Liver (tissue), 9 donors: ENCODE measurements around the gene CHD1. TPM values are rescaled to one million over a fixed set of nuclear protein-coding genes. Genes with fewer than 3 reads are reported as not detected.

Experiments used
- DNase-seq: peaks from one replicate; pipeline ENCODE4 v3.0.0-alpha.2; 2017; ENCODE audit warnings: low spot score
- H3K27ac ChIP-seq, 2 donors: one replicate each; pipeline ENCODE4 v1.7.0; 2013; ENCODE audit warnings: inconsistent platforms in 2 of 2, low read length in 2 of 2, control low read depth in 1 of 2, low read depth in 1 of 2, mild to moderate bottlenecking in 1 of 2
- H3K27me3 ChIP-seq, 4 donors: one replicate each; pipeline versions ENCODE4 v1.6.1 to v1.7.0; 2013; ENCODE audit warnings: low read length in 3 of 4, inconsistent platforms in 1 of 4, mild to moderate bottlenecking in 1 of 4, moderate library complexity in 1 of 4; ENCODE audit not compliant: control insufficient read depth in 4 of 4, insufficient read depth in 4 of 4
- H3K36me3 ChIP-seq, 4 donors: one replicate each; pipeline versions ENCODE4 v1.6.1 to v1.7.0; 2013; ENCODE audit warnings: low read length in 3 of 4, mild to moderate bottlenecking in 3 of 4, low read depth in 1 of 4, moderate library complexity in 1 of 4; ENCODE audit not compliant: control insufficient read depth in 4 of 4, insufficient read depth in 3 of 4
- H3K4me1 ChIP-seq, 4 donors: one replicate each; pipeline versions ENCODE4 v1.6.1 to v1.7.0; 2013; ENCODE audit warnings: low read length in 3 of 4, mild to moderate bottlenecking in 3 of 4, moderate library complexity in 1 of 4; ENCODE audit not compliant: control insufficient read depth in 4 of 4, insufficient read depth in 4 of 4
- H3K4me3 ChIP-seq, 3 donors: one replicate each; pipeline versions ENCODE4 v1.6.1 to v1.7.0; 2013; ENCODE audit warnings: low read length in 3 of 3, control low read depth in 1 of 3, low read depth in 1 of 3, mild to moderate bottlenecking in 1 of 3
- H3K9ac ChIP-seq, 2 donors: one replicate each; pipeline ENCODE4 v1.7.0; 2013; ENCODE audit warnings: low read length in 2 of 2, mild to moderate bottlenecking in 2 of 2, moderate library complexity in 2 of 2, control low read depth in 1 of 2, low read depth in 1 of 2
- H3K9me3 ChIP-seq, 4 donors: one replicate each; pipeline versions ENCODE4 v1.6.1 to v1.7.0; 2013; ENCODE audit warnings: low read length in 3 of 4; ENCODE audit not compliant: control insufficient read depth in 4 of 4
- ATF3 ChIP-seq: IDR thresholded peaks from 2 replicates; pipeline ENCODE4 v1.6.1; 2016; ENCODE audit warnings: antibody characterized with exemption
- CTCF ChIP-seq: fragments of 150-350 bp; IDR thresholded peaks from 2 replicates; pipeline ENCODE4 v1.5.1; 2017; ENCODE audit warnings: improper control_type of control experiment, low read depth, low read length; ENCODE audit not compliant: missing input control
- EGR1 ChIP-seq, 2 donors: IDR thresholded peaks; 2 replicates each; pipeline ENCODE4 v1.6.1; 2016 to 2018; ENCODE audit warnings: antibody characterized with exemption in 2 of 2, low read depth in 2 of 2
- FOXA1 ChIP-seq: IDR thresholded peaks from 2 replicates; pipeline ENCODE4 v1.6.1; 2016; ENCODE audit warnings: antibody characterized with exemption
- FOXA2 ChIP-seq: IDR thresholded peaks from 2 replicates; pipeline ENCODE4 v1.6.1; 2016; ENCODE audit warnings: antibody characterized with exemption
- GABPA ChIP-seq, 2 donors: IDR thresholded peaks in 1 of 2; conservative IDR thresholded peaks in 1 of 2; 2 replicates each; pipeline ENCODE4 v1.6.1; 2016; ENCODE audit warnings: antibody characterized with exemption in 2 of 2, mild to moderate bottlenecking in 1 of 2, moderate library complexity in 1 of 2
- HNF4A ChIP-seq, 2 donors: conservative IDR thresholded peaks; 2 replicates each; pipeline ENCODE4 v1.6.1; 2016; ENCODE audit warnings: antibody characterized with exemption in 2 of 2, mild to moderate bottlenecking in 2 of 2
- HNF4G ChIP-seq: IDR thresholded peaks from 2 replicates; pipeline ENCODE4 v1.6.1; 2016; ENCODE audit warnings: antibody characterized with exemption
- JUND ChIP-seq, 2 donors: IDR thresholded peaks; 2 replicates each; pipeline ENCODE4 v1.6.1; 2016; ENCODE audit warnings: antibody characterized with exemption in 2 of 2
- NR2F2 ChIP-seq: IDR thresholded peaks from 2 replicates; pipeline ENCODE4 v1.6.1; 2016; ENCODE audit warnings: antibody characterized with exemption
- RAD21 ChIP-seq, 2 donors: IDR thresholded peaks; 2 replicates each; pipeline ENCODE4 v1.6.1; 2016; ENCODE audit warnings: antibody characterized with exemption in 2 of 2, mild to moderate bottlenecking in 2 of 2
- REST ChIP-seq: IDR thresholded peaks from 2 replicates; pipeline ENCODE4 v1.6.1; 2016; ENCODE audit warnings: antibody characterized with exemption, mild to moderate bottlenecking
- RXRA ChIP-seq, 2 donors: IDR thresholded peaks; 2 replicates each; pipeline ENCODE4 v1.6.1; 2017 to 2018; ENCODE audit warnings: antibody characterized with exemption in 2 of 2, mild to moderate bottlenecking in 1 of 2
- SP1 ChIP-seq: IDR thresholded peaks from 2 replicates; pipeline ENCODE4 v1.6.1; 2018; ENCODE audit warnings: antibody characterized with exemption, mild to moderate bottlenecking
- TAF1 ChIP-seq: conservative IDR thresholded peaks from 2 replicates; pipeline ENCODE4 v1.6.1; 2016; ENCODE audit warnings: antibody characterized with exemption, mild to moderate bottlenecking
- YY1 ChIP-seq: IDR thresholded peaks from 2 replicates; pipeline ENCODE4 v1.6.1; 2016; ENCODE audit warnings: antibody characterized with exemption, mild to moderate bottlenecking
- WGBS: extraction: QIAGEN DNeasy Blood & Tissue Kit; methylation state at CpG from one replicate; pipeline ENCODE4 v1.1.7; 2013; 5-methylcytosine and 5-hydroxymethylcytosine counted together
- polyA plus RNA-seq, 2 donors: library from polyadenylated mRNA; stranded (reverse) in 1 of 2; unstranded in 1 of 2; fragments of 200-250 nt in 1 of 2; fragments of >200 nt in 1 of 2; fragmentation: Nextera tagmentation in 1 of 2; extraction: Ambion mirVana in 1 of 2; gene quantifications; one replicate each; pipeline versions ENCODE4 v1.2.1 to v1.2.3, GENCODE V29; 2013 to 2015
- total RNA-seq, 2 donors: library from RNA; depleted of rRNA; stranded (reverse); fragments of >200 nt; gene quantifications; one replicate each; pipeline ENCODE4 v1.2.3, GENCODE V29; 2014
- TF ChIP-seq, protein P1 (sequence below): IDR thresholded peaks from 2 replicates; pipeline ENCODE4 v1.6.1; 2016; ENCODE audit warnings: antibody characterized with exemption
- TF ChIP-seq, protein P2 (sequence below): IDR thresholded peaks from 2 replicates; pipeline ENCODE4 v1.6.1; 2016; ENCODE audit warnings: antibody characterized with exemption
- donor health status: healthy.
- donor health status: healthy.
- donor health status: healthy.
- donor health status: healthy.
- donor health status: healthy.

CHD1 gene
- total and polyA plus RNA-seq, 4 donors, result 5.1 to 44.8 (median 25.4) TPM

GRCh38 chr5:98954392-98955028, 25.7 kb upstream of the CHD1 start:
- no peak overlapping the region for H3K27ac ChIP-seq
- WGBS, result 87% methylated on average over 5 of the region's 5 CpGs
- TF ChIP-seq HNF4A (conservative IDR thresholded peaks at IDR 0.05) (no peak), RXRA (IDR thresholded peaks at IDR 0.05) (no peak), RAD21 (IDR thresholded peaks at IDR 0.05) (no peak), CTCF (no peak), FOXA2 (no peak), NR2F2 (no peak), TAF1 (no peak), JUND (IDR thresholded peaks at IDR 0.05) (no peak), GABPA (IDR thresholded peaks at IDR 0.05 in 1 of 2, conservative IDR thresholded peaks at IDR 0.05 in 1 of 2) (no peak), YY1 (no peak), SP1 (no peak), ATF3 (no peak), FOXA1 (no peak), EGR1 (IDR thresholded peaks at IDR 0.05; ENCODE audit: low read depth in 2 of 2) (no peak), HNF4G (no peak), REST (no peak)
- TF ChIP-seq, protein P1, sequence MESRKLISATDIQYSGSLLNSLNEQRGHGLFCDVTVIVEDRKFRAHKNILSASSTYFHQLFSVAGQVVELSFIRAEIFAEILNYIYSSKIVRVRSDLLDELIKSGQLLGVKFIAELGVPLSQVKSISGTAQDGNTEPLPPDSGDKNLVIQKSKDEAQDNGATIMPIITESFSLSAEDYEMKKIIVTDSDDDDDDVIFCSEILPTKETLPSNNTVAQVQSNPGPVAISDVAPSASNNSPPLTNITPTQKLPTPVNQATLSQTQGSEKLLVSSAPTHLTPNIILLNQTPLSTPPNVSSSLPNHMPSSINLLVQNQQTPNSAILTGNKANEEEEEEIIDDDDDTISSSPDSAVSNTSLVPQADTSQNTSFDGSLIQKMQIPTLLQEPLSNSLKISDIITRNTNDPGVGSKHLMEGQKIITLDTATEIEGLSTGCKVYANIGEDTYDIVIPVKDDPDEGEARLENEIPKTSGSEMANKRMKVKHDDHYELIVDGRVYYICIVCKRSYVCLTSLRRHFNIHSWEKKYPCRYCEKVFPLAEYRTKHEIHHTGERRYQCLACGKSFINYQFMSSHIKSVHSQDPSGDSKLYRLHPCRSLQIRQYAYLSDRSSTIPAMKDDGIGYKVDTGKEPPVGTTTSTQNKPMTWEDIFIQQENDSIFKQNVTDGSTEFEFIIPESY, result no peak
- TF ChIP-seq, protein P2, sequence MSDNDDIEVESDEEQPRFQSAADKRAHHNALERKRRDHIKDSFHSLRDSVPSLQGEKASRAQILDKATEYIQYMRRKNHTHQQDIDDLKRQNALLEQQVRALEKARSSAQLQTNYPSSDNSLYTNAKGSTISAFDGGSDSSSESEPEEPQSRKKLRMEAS, result no peak

More at GRCh38 chr5:98954392-98955028, 25.7 kb upstream of the CHD1 start:
- Histone ChIP-seq H3K36me3 (no peaks in the 10 kb centered on the region), H3K27me3 (no peaks in the 10 kb centered on the region), H3K4me1 (no peaks in the 10 kb centered on the region), H3K9me3 (no peaks in the 10 kb centered on the region), H3K4me3 (no peak overlapping the region), H3K9ac (no peak overlapping the region)
- peak; percentile 38 for DNase-seq
